PC-9 (cell line): ENCODE results near the gene PTPRM. TPM values are rescaled to one million over a fixed set of nuclear protein-coding genes. Genes with fewer than 3 reads are reported as not detected.

Experiments
- BruUV-seq: library from RNA; stranded (reverse); fragments of 400-500 nt; replicated peaks from 2 replicates; lab custom pipeline; 2021; lab: Mats Ljungman, UMichigan
- CTCF ChIA-PET: fragments of 300-600 bp; sonication (Branson Sonifier 250); formaldehyde crosslinking; loops from one replicate; lab custom pipeline; 2022; ENCODE audit warnings: antibody characterized with exemption; lab: Charles Lee
- POLR2A ChIA-PET: fragments of 300-600 bp; sonication (Branson Sonifier 250); formaldehyde crosslinking; loops from one replicate; lab custom pipeline; 2022; ENCODE audit warnings: antibody characterized with exemption; ENCODE audit not compliant: unreplicated experiment; lab: Charles Lee
- DNase-seq, 2 experiments: peaks; one replicate each; pipeline versions ENCODE4 v3.0.0 to v3.0.0-alpha.2; 2015 to 2022; ENCODE audit warnings: mixed read lengths in 1 of 2
- H2AFZ ChIP-seq: fragments of 200-600 bp; sonication (generic); 2 replicates; pipeline ENCODE4 v1.8.1; 2017; ENCODE audit warnings: antibody characterized with exemption
- H3F3A ChIP-seq: fragments of 200-600 bp; sonication (generic); 2 replicates; pipeline ENCODE4 v1.8.1; 2017; ENCODE audit warnings: antibody characterized with exemption, mild to moderate bottlenecking, low read depth; ENCODE audit not compliant: insufficient read depth
- H3K27ac ChIP-seq: fragments of 200-600 bp; sonication (generic); 2 replicates; pipeline ENCODE4 v1.6.1; 2016; ENCODE audit warnings: mixed run types
- H3K27me3 ChIP-seq: fragments of 200-600 bp; sonication (generic); 2 replicates; pipeline ENCODE4 v1.6.1; 2016; ENCODE audit warnings: low read depth, mixed run types; ENCODE audit not compliant: insufficient read depth
- H3K36me3 ChIP-seq: fragments of 200-600 bp; sonication (generic); 2 replicates; pipeline ENCODE4 v1.6.1; 2016; ENCODE audit warnings: low read depth, mixed run types
- H3K4me1 ChIP-seq: fragments of 200-600 bp; sonication (generic); replicated peaks from 2 replicates; pipeline ENCODE4 v1.6.1; 2016; ENCODE audit warnings: mixed run types; ENCODE audit not compliant: insufficient read depth
- H3K4me2 ChIP-seq: fragments of 200-600 bp; sonication (generic); 2 replicates; pipeline ENCODE4 v1.6.1; 2017; ENCODE audit warnings: mixed run types
- H3K4me3 ChIP-seq: fragments of 200-600 bp; sonication (generic); 2 replicates; pipeline ENCODE4 v1.6.1; 2016; ENCODE audit warnings: mixed run types
- H3K79me2 ChIP-seq: fragments of 200-600 bp; sonication (generic); 2 replicates; pipeline ENCODE4 v1.6.1; 2017; ENCODE audit warnings: low read depth, mixed run types
- H3K9me2 ChIP-seq: fragments of 200-600 bp; sonication (generic); 2 replicates; pipeline ENCODE4 v1.8.1; 2017; ENCODE audit warnings: mild to moderate bottlenecking; ENCODE audit not compliant: insufficient read depth
- H3K9me3 ChIP-seq: fragments of 200-600 bp; sonication (generic); 2 replicates; pipeline ENCODE4 v1.8.1; 2016; ENCODE audit warnings: low read depth; ENCODE audit not compliant: insufficient read depth
- H4K20me1 ChIP-seq: fragments of 200-600 bp; sonication (generic); 2 replicates; pipeline ENCODE4 v1.8.1; 2017; ENCODE audit not compliant: insufficient read depth
- CTCF ChIP-seq: fragments of 200-600 bp; sonication (generic); conservative IDR thresholded peaks from 2 replicates; pipeline ENCODE4 v1.6.1; 2017; ENCODE audit warnings: mixed run types, antibody characterized with exemption, mild to moderate bottlenecking, moderate library complexity
- EZH2 ChIP-seq: fragments of 200-600 bp; sonication (generic); IDR thresholded peaks from 2 replicates; pipeline ENCODE4 v1.8.0; 2017; ENCODE audit warnings: antibody characterized with exemption, low read depth
- intact Hi-C: fragments of 100-400 bp; cut with micrococcal nuclease; formaldehyde crosslinking; loops from one replicate; pipeline ENCODE4 v1.10.0; 2022; ENCODE audit not compliant: unreplicated experiment
- total RNA-seq: library from RNA; stranded (reverse); gene quantifications from 2 replicates; pipeline ENCODE4 v1.2.3, GENCODE V29; 2021

Gene PTPRM
- total RNA-seq, 1 experiment from 2014 or later = 32.5 TPM

- H3K27ac ChIP-seq = no peak overlapping the region
- H3K36me3 ChIP-seq = no peaks in the 10 kb centered on the region
- H2AFZ ChIP-seq = no peak overlapping the region
- TF ChIP-seq EZH2 (no peak), CTCF (no peak)
- peaks cover 20% of the 10 kb centered on the region; the same call in 1 of the 2 replicates for H3F3A ChIP-seq
- H3K4me1 ChIP-seq = peaks cover 35% of the 10 kb centered on the region
- peaks cover 23% of the 10 kb centered on the region for H3K79me2 ChIP-seq
- no peaks in the 10 kb centered on the region; the same call in 1 of the 2 replicates for H3K9me2 ChIP-seq
- H3K27me3 ChIP-seq = no peaks in the 10 kb centered on the region
- no peak for DNase-seq
- peak overlapping the region; percentile 10; the same call in 1 of the 2 replicates for H3K4me2 ChIP-seq
- no TSS peak for BruUV-seq
- intact Hi-C loops = no loop called here
- POLR2A ChIA-PET = no interaction called here
- no peaks in the 10 kb centered on the region for H4K20me1 ChIP-seq
- no peak overlapping the region for H3K4me3 ChIP-seq
- CTCF ChIA-PET = interaction anchor here (1.6 kb wide), 1 partner anchor 11 kb away, joined by 11 read pairs; the partner anchor contains the start of gene PTPRM
- no peaks in the 10 kb centered on the region for H3K9me3 ChIP-seq
Observed at GRCh38 chr18:7577706-7578105, 10.6 kb downstream of the PTPRM start.

- no peak overlapping the region for H3K4me2 ChIP-seq
- no TSS peak for BruUV-seq
- H3K4me1 ChIP-seq = peaks cover 32% of the 10 kb centered on the region
- DNase-seq = no peak
- H3K36me3 ChIP-seq = no peaks in the 10 kb centered on the region
- no peaks in the 10 kb centered on the region; the same call in 1 of the 2 replicates for H3K9me2 ChIP-seq
- H3K27ac ChIP-seq = no peak overlapping the region
- H2AFZ ChIP-seq = no peak overlapping the region
- H3K9me3 ChIP-seq = no peaks in the 10 kb centered on the region
- TF ChIP-seq CTCF = no peak
- TF ChIP-seq EZH2 = no peak
- H3F3A ChIP-seq = peaks cover 20% of the 10 kb centered on the region; the same call in 1 of the 2 replicates
- no peak overlapping the region for H3K4me3 ChIP-seq
- H3K79me2 ChIP-seq = peaks cover 14% of the 10 kb centered on the region; the same call in 1 of the 2 replicates
- POLR2A ChIA-PET = no interaction called here
- no peaks in the 10 kb centered on the region for H3K27me3 ChIP-seq
- intact Hi-C loops = no loop called here
- no peaks in the 10 kb centered on the region for H4K20me1 ChIP-seq
- CTCF ChIA-PET = no interaction called here
Observed at GRCh38 chr18:7579176-7579917, 12.2 kb downstream of the PTPRM start.

GRCh38 chr18:7579918-7580542, 12.9 kb downstream of the PTPRM start:
- Histone ChIP-seq H3K9me2 (no peaks in the 10 kb centered on the region; the same call in 1 of the 2 replicates), H3K27me3 (no peaks in the 10 kb centered on the region), H3K36me3 (no peaks in the 10 kb centered on the region), H4K20me1 (no peaks in the 10 kb centered on the region), H3F3A (peaks cover 20% of the 10 kb centered on the region; the same call in 1 of the 2 replicates), H3K4me1 (peaks cover 29% of the 10 kb centered on the region), H3K27ac (no peak overlapping the region), H3K4me3 (no peak overlapping the region), H3K79me2 (peaks cover 14% of the 10 kb centered on the region; the same call in 1 of the 2 replicates), H3K9me3 (no peaks in the 10 kb centered on the region), H2AFZ (no peak overlapping the region), H3K4me2 (no peak overlapping the region)
- BruUV-seq = no TSS peak
- CTCF ChIA-PET = no interaction called here
- POLR2A ChIA-PET = no interaction called here
- intact Hi-C loops = no loop called here
- TF ChIP-seq CTCF = no peak
- TF ChIP-seq EZH2 = no peak
- DNase-seq = no peak
